Testis (tissue), 3 donors: ENCODE results near the gene VOPP1. TPM values are rescaled to one million over a fixed set of nuclear protein-coding genes. Genes with fewer than 3 reads are reported as not detected.

ENCODE experiments used
- DNase-seq: peaks from one replicate; pipeline ENCODE4 v3.0.0-alpha.2; 2019
- H3K27ac ChIP-seq, 2 donors: fragments of 200-600 bp; sonication (generic); one replicate each; pipeline ENCODE4 v1.5.1; 2019
- H3K27me3 ChIP-seq: fragments of 200-600 bp; sonication (generic); one replicate; pipeline ENCODE4 v1.5.1; 2019
- H3K36me3 ChIP-seq: fragments of 200-600 bp; sonication (generic); one replicate; pipeline ENCODE4 v1.5.1; 2017; ENCODE audit warnings: low read depth; ENCODE audit errors: missing control alignments
- H3K4me1 ChIP-seq: fragments of 200-600 bp; sonication (generic); one replicate; pipeline ENCODE4 v1.5.1; 2019
- H3K4me3 ChIP-seq, 2 donors: fragments of 200-600 bp; sonication (generic); one replicate each; pipeline ENCODE4 v1.5.1; 2017 to 2019
- H3K9me3 ChIP-seq: fragments of 200-600 bp; sonication (generic); one replicate; pipeline ENCODE4 v1.5.1; 2017
- POLR2A ChIP-seq: fragments of 450-650 bp; IDR thresholded peaks from one replicate; pipeline ENCODE4 v1.6.1; 2017; ENCODE audit warnings: antibody characterized with exemption, mild to moderate bottlenecking, moderate library complexity
- WGBS, 2 donors: methylation state at CpG; one replicate each; pipeline ENCODE4 v1.1.5; 2018; 5-methylcytosine and 5-hydroxymethylcytosine counted together
- intact Hi-C: fragments of 100-400 bp; cut with DNase I; formaldehyde crosslinking; loops from one replicate; pipeline ENCODE4 v1.15.1; 2023; ENCODE audit warnings: low total_unique reads
- polyA plus RNA-seq: library from polyadenylated mRNA; stranded (reverse); fragments of 350-450 nt; fragmentation: Illumina TruSeq; extraction: RNeasy Lipid Tissue Mini Kit (QIAGEN cat#74804); gene quantifications from one replicate; pipeline ENCODE4 v1.2.3, GENCODE V29; 2014; ENCODE audit warnings: low read depth, low replicate concordance; ENCODE audit not compliant: insufficient read depth
- total RNA-seq, 2 donors: library from RNA; depleted of rRNA; stranded (reverse); fragments of >200 nt; gene quantifications; one replicate each; pipeline ENCODE4 v1.2.3, GENCODE V29; 2016
- TF ChIP-seq, protein P1 (sequence below), 3 experiments: fragments of 450-650 bp in 2 of 3; fragments of 200-600 bp in 1 of 3; sonication (generic) in 1 of 3; IDR thresholded peaks; one replicate each; pipeline ENCODE4 v1.5.1; 2016 to 2019; ENCODE audit warnings: antibody characterized with exemption in 3 of 3, mild to moderate bottlenecking in 2 of 3, moderate library complexity in 1 of 3

The VOPP1 gene
- total and polyA plus RNA-seq, 3 donors from 2014 or later: 25.0 to 29.3 (median 26.6) TPM

GRCh38 chr7:55556031-55556430 is 16.3 kb downstream of the VOPP1 start:
- TF ChIP-seq POLR2A: no peak
- TF ChIP-seq, protein P1, sequence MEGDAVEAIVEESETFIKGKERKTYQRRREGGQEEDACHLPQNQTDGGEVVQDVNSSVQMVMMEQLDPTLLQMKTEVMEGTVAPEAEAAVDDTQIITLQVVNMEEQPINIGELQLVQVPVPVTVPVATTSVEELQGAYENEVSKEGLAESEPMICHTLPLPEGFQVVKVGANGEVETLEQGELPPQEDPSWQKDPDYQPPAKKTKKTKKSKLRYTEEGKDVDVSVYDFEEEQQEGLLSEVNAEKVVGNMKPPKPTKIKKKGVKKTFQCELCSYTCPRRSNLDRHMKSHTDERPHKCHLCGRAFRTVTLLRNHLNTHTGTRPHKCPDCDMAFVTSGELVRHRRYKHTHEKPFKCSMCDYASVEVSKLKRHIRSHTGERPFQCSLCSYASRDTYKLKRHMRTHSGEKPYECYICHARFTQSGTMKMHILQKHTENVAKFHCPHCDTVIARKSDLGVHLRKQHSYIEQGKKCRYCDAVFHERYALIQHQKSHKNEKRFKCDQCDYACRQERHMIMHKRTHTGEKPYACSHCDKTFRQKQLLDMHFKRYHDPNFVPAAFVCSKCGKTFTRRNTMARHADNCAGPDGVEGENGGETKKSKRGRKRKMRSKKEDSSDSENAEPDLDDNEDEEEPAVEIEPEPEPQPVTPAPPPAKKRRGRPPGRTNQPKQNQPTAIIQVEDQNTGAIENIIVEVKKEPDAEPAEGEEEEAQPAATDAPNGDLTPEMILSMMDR (IDR thresholded peaks at IDR 0.05): no peak
- DNase-seq: no peak
- WGBS, 2 donors: 67 to 100% methylated on average over 1 of the region's 1 CpG
- Histone ChIP-seq H3K36me3 (no peaks in the 10 kb centered on the region), H3K4me3 (no peak overlapping the region), H3K9me3 (no peaks in the 10 kb centered on the region), H3K4me1 (no peaks in the 10 kb centered on the region), H3K27me3 (no peaks in the 10 kb centered on the region), H3K27ac (no peak overlapping the region)
- intact Hi-C loops: no loop called here

DNA sequence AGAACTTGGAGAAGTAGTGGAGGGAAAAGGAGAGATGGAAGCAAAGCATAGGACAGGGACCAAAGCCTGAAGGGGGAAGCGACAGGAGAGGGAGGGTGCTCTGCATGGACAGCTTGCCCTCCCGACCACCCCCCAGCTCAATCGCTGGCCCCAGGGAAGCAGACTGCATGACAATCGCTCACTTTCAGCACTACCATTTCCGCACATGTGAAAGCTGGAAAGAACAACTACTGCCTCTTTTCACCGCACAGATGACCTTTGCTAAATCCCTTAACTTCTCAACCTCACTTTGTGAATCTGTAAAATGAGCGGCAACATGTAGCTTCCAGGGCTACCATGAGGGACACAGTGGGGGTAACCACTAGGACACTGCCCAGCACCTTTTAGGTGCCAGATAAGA is 17.1 kb downstream of the VOPP1 start:
- no peaks in the 10 kb centered on the region for H3K36me3 ChIP-seq
- DNase-seq: no peak
- TF ChIP-seq, protein P1 (IDR thresholded peaks at IDR 0.05): no peak
- no peak for TF ChIP-seq POLR2A
- no peaks in the 10 kb centered on the region for H3K27me3 ChIP-seq
- no peak overlapping the region for H3K4me3 ChIP-seq
- 86 to 89% methylated on average over 7 of the region's 7 CpGs for WGBS, 2 donors
- H3K9me3 ChIP-seq: no peaks in the 10 kb centered on the region
- intact Hi-C loops: no loop called here
- no peaks in the 10 kb centered on the region for H3K4me1 ChIP-seq
- no peak overlapping the region for H3K27ac ChIP-seq

DNA sequence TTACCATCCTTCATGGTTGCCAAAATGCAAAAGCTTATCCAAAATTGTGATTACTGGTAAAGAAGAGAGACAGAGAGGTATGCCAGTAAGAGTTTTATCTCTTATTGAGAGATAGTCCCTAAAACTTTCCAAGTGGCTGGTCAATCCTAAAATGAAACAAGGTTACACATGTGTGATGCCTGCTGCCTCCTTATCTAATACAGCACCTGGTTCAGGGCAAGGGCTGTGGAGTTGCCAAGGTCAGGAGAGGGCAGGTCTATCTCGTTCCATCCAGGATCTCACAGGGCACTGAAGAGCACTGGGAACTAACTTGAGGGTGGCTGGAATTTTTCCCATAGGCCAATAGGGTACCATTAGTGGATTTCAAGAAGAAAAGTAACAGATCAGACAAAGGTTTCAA is 18.3 kb downstream of the VOPP1 start:
- no peaks in the 10 kb centered on the region for H3K36me3 ChIP-seq
- no peak overlapping the region for H3K4me3 ChIP-seq
- H3K27ac ChIP-seq: no peak overlapping the region
- intact Hi-C loops: no loop called here
- no peak for DNase-seq
- 43 to 71% methylated on average over 1 of the region's 1 CpG for WGBS, 2 donors
- TF ChIP-seq, protein P1 (IDR thresholded peaks at IDR 0.05): no peak
- no peak for TF ChIP-seq POLR2A
- no peaks in the 10 kb centered on the region for H3K4me1 ChIP-seq
- no peaks in the 10 kb centered on the region for H3K9me3 ChIP-seq
- no peaks in the 10 kb centered on the region for H3K27me3 ChIP-seq

- Histone ChIP-seq H3K27me3 (no peaks in the 10 kb centered on the region), H3K36me3 (no peaks in the 10 kb centered on the region), H3K4me3 (no peak overlapping the region), H3K27ac (no peak overlapping the region), H3K9me3 (no peaks in the 10 kb centered on the region), H3K4me1 (no peaks in the 10 kb centered on the region)
- intact Hi-C loops: no loop called here
- no peak for TF ChIP-seq POLR2A
- TF ChIP-seq, protein P1 (IDR thresholded peaks at IDR 0.05): no peak
- no peak for DNase-seq
These were observed 19.3 kb downstream of the VOPP1 start for GRCh38 chr7:55553024-55553345.

DNA sequence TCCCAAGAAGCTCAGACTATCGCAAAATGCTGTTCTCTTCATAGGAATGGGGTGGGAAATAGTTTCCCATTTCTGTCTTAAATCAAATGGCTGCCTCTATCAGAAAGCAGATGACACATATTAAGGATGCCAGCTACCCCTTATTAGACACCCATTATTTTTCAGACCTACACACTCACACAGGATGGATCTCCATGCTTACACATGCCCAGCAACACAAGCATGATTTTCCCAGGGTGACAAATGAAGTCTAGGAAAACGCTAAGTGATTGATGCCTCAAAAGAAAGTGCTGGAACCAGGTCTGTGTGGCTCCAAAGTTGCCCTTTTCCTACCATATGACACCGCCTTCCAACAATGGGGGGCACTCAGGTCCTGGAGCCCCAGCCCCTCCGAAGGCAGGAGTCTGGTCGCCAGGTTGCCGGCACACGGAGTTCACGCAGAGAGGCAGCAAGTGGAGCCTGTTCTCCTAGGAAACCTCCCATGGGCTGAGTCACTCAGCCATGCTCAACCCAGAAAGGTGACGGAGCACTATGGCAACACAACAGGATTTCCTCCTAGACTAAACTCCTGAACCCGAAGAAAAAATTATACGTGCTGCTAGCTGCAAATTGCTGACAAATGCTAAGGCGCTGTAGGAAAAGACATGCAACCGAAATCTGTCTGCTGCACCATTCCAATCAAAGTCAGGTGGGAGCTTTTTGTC is 19.8 kb downstream of the VOPP1 start:
- Histone ChIP-seq H3K36me3 (no peaks in the 10 kb centered on the region), H3K27ac (no peak overlapping the region), H3K27me3 (no peaks in the 10 kb centered on the region), H3K4me1 (no peaks in the 10 kb centered on the region), H3K4me3 (no peak overlapping the region), H3K9me3 (no peaks in the 10 kb centered on the region)
- no peak for TF ChIP-seq POLR2A
- TF ChIP-seq, protein P1 (IDR thresholded peaks at IDR 0.05): no peak
- DNase-seq: no peak
- intact Hi-C loops: no loop called here
- WGBS, 2 donors: 86 to 87% methylated on average over 13 of the region's 13 CpGs
